ENCODE results near the gene TSGA10.

- TF ChIP-seq YY1 (IDR thresholded peaks at IDR 0.05; ENCODE audit: low read depth) = no peak; the same call in 1 of the 2 replicates
- TF ChIP-seq EP300 (IDR thresholded peaks at IDR 0.05; ENCODE audit: borderline replicate concordance) = no peak
These were observed 13.3 kb downstream of the TSGA10 start, which contains the start of gene C2orf15 for GRCh38 chr2:99141110-99142108.
